ENCODE results near the gene SCAMP1. TPM values are rescaled to one million over a fixed set of nuclear protein-coding genes. Genes with fewer than 3 reads are reported as not detected.

SCAMP1 gene, protein sequence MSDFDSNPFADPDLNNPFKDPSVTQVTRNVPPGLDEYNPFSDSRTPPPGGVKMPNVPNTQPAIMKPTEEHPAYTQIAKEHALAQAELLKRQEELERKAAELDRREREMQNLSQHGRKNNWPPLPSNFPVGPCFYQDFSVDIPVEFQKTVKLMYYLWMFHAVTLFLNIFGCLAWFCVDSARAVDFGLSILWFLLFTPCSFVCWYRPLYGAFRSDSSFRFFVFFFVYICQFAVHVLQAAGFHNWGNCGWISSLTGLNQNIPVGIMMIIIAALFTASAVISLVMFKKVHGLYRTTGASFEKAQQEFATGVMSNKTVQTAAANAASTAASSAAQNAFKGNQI
- 33.0 and 43.0 TPM in 2 replicates for total RNA-seq (ENCODE audit: low replicate concordance)

GRCh38 chr5:78359831-78360673, at the start of gene SCAMP1:
Gene SCAMP1 (plus strand): TSS chr5:78360617. CDS start chr5:78360672, 55 bp downstream.

Other genes with a start within 250 kb of the SCAMP1 start
- 48.3 and 52.4 TPM in 2 replicates for gene AP3B1, start 65.9 kb upstream of the SCAMP1 start, total RNA-seq (ENCODE audit: low replicate concordance)

Measured in smooth muscle cell of the coronary artery (primary cell).